Body of pancreas (tissue), 4 donors: ENCODE measurements around the gene CAMKMT.

ENCODE experiments used
- CTCF ChIP-seq, 7 experiments: fragments of 450-650 bp in 4 of 7; fragments of 200-600 bp in 3 of 7; sonication (generic) in 3 of 7; IDR thresholded peaks; one replicate each; pipeline ENCODE4 v1.5.1; 2016 to 2019; ENCODE audit warnings: antibody characterized with exemption in 7 of 7
- POLR2A ChIP-seq, 3 donors: fragments of 450-650 bp; IDR thresholded peaks; one replicate each; pipeline ENCODE4 v1.6.1; 2016; ENCODE audit warnings: antibody characterized with exemption in 3 of 3, mild to moderate bottlenecking in 2 of 3

GRCh38 chr2:44740678-44741077, 378.9 kb downstream of the CAMKMT start:
- no peak for TF ChIP-seq CTCF (IDR thresholded peaks at IDR 0.05)
- no peak for TF ChIP-seq POLR2A (IDR thresholded peaks at IDR 0.05)
